Esophagus muscularis mucosa (tissue), 4 donors: ENCODE measurements around the gene OSBPL2. TPM values are rescaled to one million over a fixed set of nuclear protein-coding genes. Genes with fewer than 3 reads are reported as not detected.

ENCODE experiments used
- DNase-seq: peaks from one replicate; pipeline ENCODE4 v3.0.0-alpha.2; 2017; ENCODE audit errors: extremely low spot score
- H3K27ac ChIP-seq, 4 donors: fragments of 200-600 bp; sonication (generic); replicated peaks in 1 of 4; 1 replicate in 3 of 4; 2 replicates in 1 of 4; pipeline ENCODE4 v1.5.1; 2016 to 2019; ENCODE audit warnings: mild to moderate bottlenecking in 1 of 4
- H3K27me3 ChIP-seq, 4 donors: fragments of 200-600 bp; sonication (generic); one replicate each; pipeline versions ENCODE4 v1.5.1 to v1.6.0; 2016 to 2019
- H3K36me3 ChIP-seq, 4 donors: fragments of 200-600 bp; sonication (generic); one replicate each; pipeline ENCODE4 v1.5.1; 2016 to 2019
- H3K4me1 ChIP-seq, 4 donors: fragments of 200-600 bp; sonication (generic); one replicate each; pipeline ENCODE4 v1.5.1; 2016 to 2019
- H3K4me3 ChIP-seq, 4 donors: fragments of 200-600 bp; sonication (generic); 1 replicate in 2 of 4; 2 replicates in 2 of 4; pipeline ENCODE4 v1.5.1; 2016 to 2019; ENCODE audit warnings: mild to moderate bottlenecking in 4 of 4, moderate library complexity in 1 of 4
- H3K9me3 ChIP-seq, 4 donors: fragments of 200-600 bp; sonication (generic); 1 replicate in 3 of 4; 2 replicates in 1 of 4; pipeline ENCODE4 v1.5.1; 2016 to 2019
- EP300 ChIP-seq: sonication (generic); formaldehyde crosslinking; IDR thresholded peaks from one replicate; pipeline ENCODE4 v1.6.1; 2017; ENCODE audit warnings: antibody characterized with exemption
- POLR2A ChIP-seq: fragments of 450-650 bp; IDR thresholded peaks from one replicate; pipeline ENCODE4 v1.6.1; 2017; ENCODE audit warnings: antibody characterized with exemption, moderate library complexity, mild to moderate bottlenecking, low read depth
- POLR2AphosphoS5 ChIP-seq, 2 donors: sonication (generic); formaldehyde crosslinking; IDR thresholded peaks; one replicate each; pipeline ENCODE4 v1.6.1; 2017; ENCODE audit warnings: antibody characterized with exemption in 2 of 2
- WGBS: methylation state at CpG from one replicate; pipeline ENCODE4 v1.1.5; 2018; 5-methylcytosine and 5-hydroxymethylcytosine counted together
- intact Hi-C: fragments of 100-400 bp; cut with DNase I; formaldehyde crosslinking; loops from one replicate; pipeline ENCODE4 v1.15.1; 2023
- total RNA-seq, 4 donors: library from RNA; depleted of rRNA; stranded (reverse); fragments of >200 nt; gene quantifications; one replicate each; pipeline versions ENCODE4 v1.1.0 to v1.2.1, GENCODE V29; 2016
- TF ChIP-seq, protein P1 (sequence below), 3 experiments: fragments of 200-600 bp in 2 of 3; fragments of 450-650 bp in 1 of 3; sonication (generic) in 2 of 3; IDR thresholded peaks; one replicate each; pipeline ENCODE4 v1.5.1; 2017 to 2019; ENCODE audit warnings: antibody characterized with exemption in 3 of 3, mild to moderate bottlenecking in 2 of 3, moderate library complexity in 1 of 3

OSBPL2 gene
- total RNA-seq, 4 donors from 2014 or later = 34.5 to 52.7 (median 44.2) TPM

DNA sequence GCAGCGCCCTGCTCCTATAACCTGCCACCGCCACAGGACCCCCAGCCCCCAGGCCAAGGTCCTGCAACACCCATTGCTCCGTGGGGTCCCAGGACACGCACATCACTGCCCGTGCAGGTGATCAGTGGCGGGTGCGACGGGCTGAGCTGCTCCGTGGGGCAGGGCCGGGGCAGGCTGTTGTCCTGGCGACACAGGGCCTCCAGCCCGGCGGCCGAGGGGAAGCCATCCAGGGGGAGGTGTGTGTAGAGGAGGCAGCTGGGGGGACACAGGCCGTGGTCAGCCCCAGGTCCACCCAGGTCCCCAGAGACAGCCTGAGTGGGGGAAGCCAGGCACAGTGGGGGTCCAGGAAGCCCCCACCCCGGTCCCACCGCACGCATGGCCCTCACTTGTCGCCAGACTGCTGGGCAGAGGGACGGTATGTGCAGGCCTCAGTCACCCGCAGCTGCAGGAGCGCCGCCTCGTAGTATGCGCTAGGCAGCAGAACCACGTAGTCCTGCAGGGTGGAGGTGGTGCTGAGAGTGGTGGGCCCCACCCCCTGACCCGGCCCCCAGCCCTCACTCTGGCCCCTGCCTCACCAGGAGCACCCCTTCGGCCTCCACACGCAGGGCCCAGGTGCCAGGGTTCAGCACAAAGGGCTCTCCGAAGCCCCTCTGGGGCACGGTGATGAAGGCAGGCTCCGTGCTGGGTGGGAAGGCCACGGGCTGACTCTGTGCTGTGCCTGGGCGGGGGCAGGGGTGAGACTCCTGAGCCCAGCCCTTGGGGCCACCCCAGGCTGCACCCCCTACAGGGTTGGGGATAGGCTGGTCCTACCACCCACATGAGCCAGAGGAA is 94.9 kb downstream of the OSBPL2 start:
- H3K4me1 ChIP-seq = no peaks in the 10 kb centered on the region
- H3K27me3 ChIP-seq = no peaks in the 10 kb centered on the region
- H3K9me3 ChIP-seq = no peaks in the 10 kb centered on the region
- no peak overlapping the region for H3K27ac ChIP-seq
- H3K4me3 ChIP-seq = no peak overlapping the region
- WGBS = 83% methylated on average over 15 of the region's 34 CpGs
- TF ChIP-seq, protein P1, sequence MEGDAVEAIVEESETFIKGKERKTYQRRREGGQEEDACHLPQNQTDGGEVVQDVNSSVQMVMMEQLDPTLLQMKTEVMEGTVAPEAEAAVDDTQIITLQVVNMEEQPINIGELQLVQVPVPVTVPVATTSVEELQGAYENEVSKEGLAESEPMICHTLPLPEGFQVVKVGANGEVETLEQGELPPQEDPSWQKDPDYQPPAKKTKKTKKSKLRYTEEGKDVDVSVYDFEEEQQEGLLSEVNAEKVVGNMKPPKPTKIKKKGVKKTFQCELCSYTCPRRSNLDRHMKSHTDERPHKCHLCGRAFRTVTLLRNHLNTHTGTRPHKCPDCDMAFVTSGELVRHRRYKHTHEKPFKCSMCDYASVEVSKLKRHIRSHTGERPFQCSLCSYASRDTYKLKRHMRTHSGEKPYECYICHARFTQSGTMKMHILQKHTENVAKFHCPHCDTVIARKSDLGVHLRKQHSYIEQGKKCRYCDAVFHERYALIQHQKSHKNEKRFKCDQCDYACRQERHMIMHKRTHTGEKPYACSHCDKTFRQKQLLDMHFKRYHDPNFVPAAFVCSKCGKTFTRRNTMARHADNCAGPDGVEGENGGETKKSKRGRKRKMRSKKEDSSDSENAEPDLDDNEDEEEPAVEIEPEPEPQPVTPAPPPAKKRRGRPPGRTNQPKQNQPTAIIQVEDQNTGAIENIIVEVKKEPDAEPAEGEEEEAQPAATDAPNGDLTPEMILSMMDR (IDR thresholded peaks at IDR 0.05) = no peak
- TF ChIP-seq POLR2AphosphoS5 (IDR thresholded peaks at IDR 0.05) = no peak
- TF ChIP-seq EP300 = no peak
- TF ChIP-seq POLR2A = no peak
- H3K36me3 ChIP-seq = peaks cover 78 to 100% (median 100%) of the 10 kb centered on the region in 4 donors
- no peak for DNase-seq
- intact Hi-C loops = no loop called here

DNA sequence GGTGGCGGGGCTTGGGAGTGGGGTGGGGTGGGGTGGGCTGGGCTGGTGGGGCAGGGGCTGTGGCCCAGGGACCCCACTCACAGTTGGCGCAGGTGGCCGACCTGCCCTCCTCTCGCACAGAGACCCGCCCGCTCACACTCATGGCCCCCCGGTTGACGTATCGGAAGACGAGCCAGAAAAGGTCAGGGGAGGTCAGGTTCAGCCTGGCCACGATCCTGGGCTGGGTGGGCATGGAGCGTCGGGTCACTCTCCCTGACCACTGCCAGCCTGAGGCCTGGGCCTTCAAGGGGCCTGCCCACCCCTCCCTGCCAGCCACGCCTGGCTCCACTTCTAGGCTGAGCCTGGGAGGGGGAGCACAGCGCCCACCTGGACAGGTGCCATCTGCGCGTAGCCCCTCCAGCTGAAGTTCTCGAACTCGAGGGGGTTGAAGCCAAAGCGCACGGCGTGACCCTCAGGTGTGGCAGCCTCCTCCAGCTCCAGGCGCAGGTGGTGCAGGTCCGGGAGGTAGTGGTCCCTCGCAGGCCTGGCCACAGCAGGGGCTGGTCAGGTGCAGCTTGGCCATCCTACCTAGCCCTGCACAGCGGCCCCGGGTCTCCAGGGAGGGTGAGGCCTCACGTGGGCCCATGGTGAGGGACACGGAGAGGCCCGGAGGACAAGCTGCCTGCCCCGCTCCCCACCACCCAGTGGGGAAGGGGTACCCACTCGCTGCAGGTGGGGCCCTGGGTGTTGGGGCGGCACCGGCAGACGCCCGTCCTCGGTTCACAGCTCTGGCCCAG is 95.7 kb downstream of the OSBPL2 start:
- 79% methylated on average over 14 of the region's 37 CpGs for WGBS
- Histone ChIP-seq H3K4me1 (no peaks in the 10 kb centered on the region), H3K27me3 (no peaks in the 10 kb centered on the region), H3K9me3 (no peaks in the 10 kb centered on the region), H3K36me3 (peaks cover 72 to 100% (median 98%) of the 10 kb centered on the region in 4 donors), H3K27ac (no peak overlapping the region), H3K4me3 (no peak overlapping the region)
- no peak for TF ChIP-seq EP300
- TF ChIP-seq, protein P1 (IDR thresholded peaks at IDR 0.05) = no peak
- TF ChIP-seq POLR2A = no peak
- no peak for TF ChIP-seq POLR2AphosphoS5 (IDR thresholded peaks at IDR 0.05)
- DNase-seq = no peak
- intact Hi-C loops = no loop called here

DNA sequence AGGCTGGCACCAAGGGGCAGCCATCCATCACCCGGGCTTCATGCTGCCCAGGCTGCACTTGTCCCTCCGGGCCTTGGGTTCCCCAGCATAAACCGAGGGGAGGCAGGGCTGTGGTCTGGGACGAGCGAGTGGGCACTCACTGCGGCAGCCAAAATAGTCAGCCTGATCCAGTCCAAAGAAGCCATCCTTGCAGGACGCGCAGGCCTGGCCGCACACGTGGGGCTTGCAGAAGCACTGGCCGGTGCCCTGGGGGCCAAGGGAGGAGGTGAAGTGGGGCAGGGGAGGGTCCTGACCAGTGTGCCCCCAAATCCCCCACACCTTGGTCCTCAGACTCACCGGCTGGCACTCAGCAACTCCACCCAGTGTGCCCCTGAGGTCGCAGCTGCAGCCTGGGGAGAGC is 96.6 kb downstream of the OSBPL2 start:
- Histone ChIP-seq H3K27me3 (no peaks in the 10 kb centered on the region), H3K4me1 (no peaks in the 10 kb centered on the region), H3K4me3 (no peak overlapping the region), H3K9me3 (no peaks in the 10 kb centered on the region), H3K27ac (no peak overlapping the region), H3K36me3 (peaks cover 70 to 99% (median 96%) of the 10 kb centered on the region in 4 donors)
- WGBS = 93% methylated on average over 2 of the region's 13 CpGs
- DNase-seq = no peak
- intact Hi-C loops = no loop called here
- TF ChIP-seq, protein P1 (IDR thresholded peaks at IDR 0.05) = no peak
- TF ChIP-seq EP300 (no peak), POLR2A (no peak), POLR2AphosphoS5 (IDR thresholded peaks at IDR 0.05) (no peak)

DNA sequence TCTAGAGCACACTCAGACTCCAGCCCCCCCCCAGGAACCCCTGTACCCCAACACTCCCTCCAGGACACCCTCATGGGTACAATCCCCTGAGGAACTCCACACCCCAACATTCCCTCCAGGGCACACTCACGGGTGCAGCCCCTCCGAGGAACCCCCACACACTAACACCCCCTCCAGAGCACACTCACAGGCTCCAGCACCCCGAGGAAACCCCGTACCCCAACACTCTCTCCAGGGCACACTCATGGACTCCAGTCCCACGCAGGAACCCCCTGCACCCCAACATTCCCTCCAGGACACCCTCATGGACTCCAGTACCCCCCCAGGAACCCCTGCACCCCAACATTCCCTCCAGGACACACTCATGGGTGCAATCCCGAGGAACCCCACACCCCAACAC is 97.2 kb downstream of the OSBPL2 start:
- H3K9me3 ChIP-seq = no peaks in the 10 kb centered on the region
- TF ChIP-seq POLR2A = no peak
- DNase-seq = no peak
- no peaks in the 10 kb centered on the region for H3K4me1 ChIP-seq
- H3K36me3 ChIP-seq = peaks cover 70 to 99% (median 95%) of the 10 kb centered on the region in 4 donors
- H3K27me3 ChIP-seq = no peaks in the 10 kb centered on the region
- H3K27ac ChIP-seq = no peak overlapping the region
- WGBS = 88% methylated on average over 6 of the region's 6 CpGs
- H3K4me3 ChIP-seq = no peak overlapping the region
- intact Hi-C loops = no loop called here

DNA sequence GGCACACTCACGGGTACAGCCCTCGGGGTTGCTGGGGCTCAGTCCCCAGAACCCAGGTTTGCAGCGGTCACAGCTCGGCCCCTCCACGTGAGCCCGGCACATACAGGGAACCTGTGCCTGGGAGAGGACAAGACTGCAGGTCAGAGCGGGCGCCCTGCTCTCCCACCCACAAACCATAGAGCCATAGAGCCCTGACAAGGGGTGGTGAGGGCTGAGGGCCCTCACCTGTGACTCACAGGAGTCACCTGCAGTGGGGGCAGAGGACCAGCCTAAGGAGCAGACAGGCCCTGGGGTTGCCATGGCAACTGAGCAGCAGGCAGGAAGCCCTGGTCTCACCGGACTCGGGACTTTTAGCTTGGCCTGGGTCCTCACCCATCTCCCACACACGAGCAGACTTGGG is 98.0 kb downstream of the OSBPL2 start:
- intact Hi-C loops = no loop called here

More for the DNA sequence above, 98.0 kb downstream of the OSBPL2 start:
- Histone ChIP-seq H3K9me3 (no peaks in the 10 kb centered on the region), H3K4me1 (no peaks in the 10 kb centered on the region), H3K27me3 (no peaks in the 10 kb centered on the region), H3K4me3 (no peak overlapping the region), H3K27ac (no peak overlapping the region), H3K36me3 (peaks cover 65 to 99% (median 93%) of the 10 kb centered on the region in 4 donors)
- TF ChIP-seq, protein P1 (IDR thresholded peaks at IDR 0.05) = no peak
- TF ChIP-seq POLR2A = no peak
- TF ChIP-seq EP300 = no peak
- TF ChIP-seq POLR2AphosphoS5 (IDR thresholded peaks at IDR 0.05) = no peak
- no peak for DNase-seq
- no CpG with 5 or more reads among the region's 11 CpGs for WGBS
